GM21825 (cell line): ENCODE data around the gene LIPG.
"Not testable (repeated sequence)": the region's sequence is repeated elsewhere in the genome, so short reads cannot be mapped to it uniquely, and the experiment has no call there.

ENCODE experiments used
- ATAC-seq: cut with Tn5 transposase; IDR thresholded peaks from one replicate; pipeline ENCODE4 v1.9.1; 2021; ENCODE audit warnings: mild to moderate bottlenecking, moderate library complexity; ENCODE audit not compliant: unreplicated experiment

LIPG gene

GRCh38 chr18:49570836-49571235 is 9.0 kb downstream of the LIPG start:
- ATAC-seq: no peak

- no peak for ATAC-seq
Observed at GRCh38 chr18:49572611-49573345, 10.9 kb downstream of the LIPG start.

GRCh38 chr18:49573835-49574234 is 12.0 kb downstream of the LIPG start:
- no peak for ATAC-seq

- ATAC-seq: not testable (repeated sequence)
Observed at GRCh38 chr18:49579041-49579440, 17.2 kb downstream of the LIPG start.

GRCh38 chr18:49579583-49579982 is 17.7 kb downstream of the LIPG start:
- not testable (repeated sequence) for ATAC-seq

GRCh38 chr18:49580279-49580678 is 18.4 kb downstream of the LIPG start:
- ATAC-seq: no peak

GRCh38 chr18:49581371-49581770 is 19.5 kb downstream of the LIPG start:
- ATAC-seq: no peak

GRCh38 chr18:49582579-49582978 is 20.7 kb downstream of the LIPG start:
- ATAC-seq: no peak

GRCh38 chr18:49584394-49584793 is 22.5 kb downstream of the LIPG start:
- ATAC-seq: no peak

- not testable (repeated sequence) for ATAC-seq
Observed at GRCh38 chr18:49584951-49585350, 23.1 kb downstream of the LIPG start.

- ATAC-seq: no peak
Observed at GRCh38 chr18:49585781-49586663, 24.2 kb downstream of the LIPG start.

GRCh38 chr18:49588171-49588570 is 26.3 kb downstream of the LIPG start:
- ATAC-seq: no peak

GRCh38 chr18:49588971-49589370 is 27.1 kb downstream of the LIPG start:
- ATAC-seq: no peak

GRCh38 chr18:49590608-49591007 is 28.8 kb downstream of the LIPG start:
- ATAC-seq: no peak

- no peak for ATAC-seq
Observed at GRCh38 chr18:49591271-49591670, 29.4 kb downstream of the LIPG start.

- ATAC-seq: no peak
Observed at GRCh38 chr18:49591775-49592174, 29.9 kb downstream of the LIPG start.

GRCh38 chr18:49596687-49597086 is 34.8 kb downstream of the LIPG start:
- ATAC-seq: no peak

GRCh38 chr18:49597157-49597931 is 35.5 kb downstream of the LIPG start:
- no peak for ATAC-seq

- no peak for ATAC-seq
Observed at GRCh38 chr18:49601211-49601610, 39.4 kb downstream of the LIPG start.

GRCh38 chr18:49608366-49609255 is 46.8 kb downstream of the LIPG start:
- no peak for ATAC-seq
